ENCODE data around the gene CBR1.

CBR1 gene

GRCh38 chr21:36069713-36070583 lies at the start of gene CBR1:
TSS of gene CBR1 (plus strand) at chr21:36070024. CDS start at chr21:36070116, 92 bp downstream.
- DNase-seq (ENCODE audit: low read depth in 2 of 2) = peak; percentile 77

GRCh38 chr21:36021251-36021837 lies 48.5 kb upstream of the CBR1 start:
- no peak for DNase-seq (ENCODE audit: low read depth in 2 of 2)

- DNase-seq (ENCODE audit: low read depth in 2 of 2) = no peak
These were observed 47.3 kb upstream of the CBR1 start for GRCh38 chr21:36022427-36023091.

GRCh38 chr21:36023092-36023480 lies 46.7 kb upstream of the CBR1 start:
- DNase-seq (ENCODE audit: low read depth in 2 of 2) = no peak

- no peak for DNase-seq (ENCODE audit: low read depth in 2 of 2)
These were observed 45.0 kb upstream of the CBR1 start for GRCh38 chr21:36024782-36025181.

- DNase-seq (ENCODE audit: low read depth in 2 of 2) = no peak
These were observed 42.5 kb upstream of the CBR1 start for GRCh38 chr21:36027347-36027746.

GRCh38 chr21:36028127-36029069 lies 41.4 kb upstream of the CBR1 start:
- DNase-seq (ENCODE audit: low read depth in 2 of 2) = peak; percentile 42 to 48

- DNase-seq (ENCODE audit: low read depth in 2 of 2) = no peak
These were observed 40.5 kb upstream of the CBR1 start for GRCh38 chr21:36029309-36029708.

GRCh38 chr21:36030581-36031189 lies 39.1 kb upstream of the CBR1 start:
- DNase-seq (ENCODE audit: low read depth in 2 of 2) = no peak

GRCh38 chr21:36032647-36033406 lies 37.0 kb upstream of the CBR1 start:
- DNase-seq (ENCODE audit: low read depth in 2 of 2) = no peak

- DNase-seq (ENCODE audit: low read depth in 2 of 2) = no peak
These were observed 35.5 kb upstream of the CBR1 start for GRCh38 chr21:36034211-36034913.

- DNase-seq (ENCODE audit: low read depth in 2 of 2) = no peak
These were observed 34.4 kb upstream of the CBR1 start for GRCh38 chr21:36035381-36035791.

- DNase-seq (ENCODE audit: low read depth in 2 of 2) = no peak
These were observed 30.9 kb upstream of the CBR1 start for GRCh38 chr21:36038701-36039497.

GRCh38 chr21:36039861-36040260 lies 30.0 kb upstream of the CBR1 start:
- DNase-seq (ENCODE audit: low read depth in 2 of 2) = no peak

GRCh38 chr21:36040389-36040788 lies 29.4 kb upstream of the CBR1 start:
- no peak for DNase-seq (ENCODE audit: low read depth in 2 of 2)

GRCh38 chr21:36041910-36042309 lies 27.9 kb upstream of the CBR1 start:
- no peak for DNase-seq (ENCODE audit: low read depth in 2 of 2)

GRCh38 chr21:36044056-36044455 lies 25.8 kb upstream of the CBR1 start:
- no peak for DNase-seq (ENCODE audit: low read depth in 2 of 2)

- no peak for DNase-seq (ENCODE audit: low read depth in 2 of 2)
These were observed 23.8 kb upstream of the CBR1 start for GRCh38 chr21:36045993-36046392.

- no peak for DNase-seq (ENCODE audit: low read depth in 2 of 2)
These were observed 22.7 kb upstream of the CBR1 start for GRCh38 chr21:36047139-36047538.

All from activated CD8-positive, alpha-beta memory T cell treated with anti-CD3 and anti-CD28 coated beads for 4 hours (primary cell).